ENCODE results near the gene FAM53B.

Gene FAM53B

GRCh38 chr10:124626759-124627380, 117.3 kb downstream of the FAM53B start:
- Histone ChIP-seq H4K8ac (ENCODE audit: low read length) (no peak overlapping the region), H2BK15ac (ENCODE audit: low read depth, poor library complexity, severe bottlenecking) (no peak overlapping the region), H4K91ac (ENCODE audit: low read length) (no peak overlapping the region), H3K9me3 (ENCODE audit: control insufficient read depth, low read length) (no peaks in the 10 kb centered on the region), H2AFZ (ENCODE audit: low read depth, low read length) (no peak overlapping the region), H2BK5ac (ENCODE audit: low read depth, low read length, poor library complexity, severe bottlenecking) (no peak overlapping the region), H3K27ac (ENCODE audit: low read length, poor library complexity, severe bottlenecking) (no peak overlapping the region), H3K4ac (ENCODE audit: low read depth in 1 of 2, low read length in 2 of 2) (no peak overlapping the region), H3K79me1 (replicated peaks; ENCODE audit: low read length, poor library complexity, severe bottlenecking) (peaks cover 43% of the 10 kb centered on the region), H2BK12ac (ENCODE audit: low read length in 2 of 2) (no peak overlapping the region), H2AK5ac (ENCODE audit: low read length, severe bottlenecking) (no peak overlapping the region), H3K4me1 (ENCODE audit: control insufficient read depth, insufficient read depth, low read depth, low read length) (peaks cover 8% of the 10 kb centered on the region), H2BK120ac (ENCODE audit: low read depth, low read length) (no peak overlapping the region), H3K14ac (ENCODE audit: low read length in 2 of 2) (no peak overlapping the region), H3K4me2 (ENCODE audit: low read length, poor library complexity, severe bottlenecking) (no peak overlapping the region), H3K18ac (ENCODE audit: low read depth in 1 of 2, low read length in 2 of 2) (peak overlapping the region in 1 of 2 experiments; percentile 42), H3K27me3 (ENCODE audit: control insufficient read depth in 1 of 2, insufficient read depth in 1 of 2, low read length in 2 of 2) (no peaks in the 10 kb centered on the region), H3K23ac (ENCODE audit: low read length in 2 of 2) (no peak overlapping the region), H3K36me3 (ENCODE audit: control insufficient read depth in 1 of 2, insufficient read depth in 2 of 2, low read depth in 1 of 2, low read length in 2 of 2) (peaks cover 0 to 26% of the 10 kb centered on the region in 2 experiments), H3K9ac (ENCODE audit: low read length) (no peak overlapping the region), H3K4me3 (ENCODE audit: insufficient read depth in 1 of 2, low read depth in 1 of 2, low read length in 2 of 2) (no peak overlapping the region)
- 90% methylated on average over 13 of the region's 13 CpGs for WGBS
- DNase-seq = no peak

DNA sequence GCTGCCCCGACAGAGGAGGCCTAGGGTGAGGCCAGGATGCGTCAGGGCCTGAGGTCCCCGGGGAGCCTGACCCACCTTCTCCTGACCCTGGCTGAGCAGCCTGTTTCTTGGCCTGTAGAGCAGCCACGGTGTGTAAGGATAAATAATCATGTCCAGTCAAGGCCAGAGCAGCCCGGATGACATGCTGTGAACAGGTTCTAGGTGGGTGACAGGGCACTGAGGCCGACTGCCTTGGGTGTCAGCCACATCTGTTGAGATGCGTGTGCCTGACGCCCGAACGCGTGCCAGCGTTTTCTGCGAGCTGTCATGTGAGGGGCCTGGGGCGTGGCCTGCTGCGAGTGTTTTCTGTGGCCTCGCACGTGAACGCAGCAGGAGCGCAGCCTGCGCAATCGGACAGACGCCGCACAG, 118.3 kb downstream of the FAM53B start:
- DNase-seq = no peak
- Histone ChIP-seq H2AFZ (ENCODE audit: low read depth, low read length) (no peak overlapping the region), H2BK12ac (ENCODE audit: low read length in 2 of 2) (no peak overlapping the region), H3K4me1 (ENCODE audit: control insufficient read depth, insufficient read depth, low read depth, low read length) (peaks cover 8% of the 10 kb centered on the region), H3K14ac (ENCODE audit: low read length in 2 of 2) (peak overlapping the region in 1 of 2 experiments; percentile 5), H3K4me3 (ENCODE audit: insufficient read depth in 1 of 2, low read depth in 1 of 2, low read length in 2 of 2) (no peak overlapping the region), H3K27ac (ENCODE audit: low read length, poor library complexity, severe bottlenecking) (no peak overlapping the region), H3K27me3 (ENCODE audit: control insufficient read depth in 1 of 2, insufficient read depth in 1 of 2, low read length in 2 of 2) (no peaks in the 10 kb centered on the region), H2BK15ac (ENCODE audit: low read depth, poor library complexity, severe bottlenecking) (no peak overlapping the region), H3K9ac (ENCODE audit: low read length) (peak overlapping the region; percentile 9), H3K23ac (ENCODE audit: low read length in 2 of 2) (no peak overlapping the region), H4K8ac (ENCODE audit: low read length) (no peak overlapping the region), H2BK120ac (ENCODE audit: low read depth, low read length) (no peak overlapping the region), H4K91ac (ENCODE audit: low read length) (no peak overlapping the region), H3K18ac (ENCODE audit: low read depth in 1 of 2, low read length in 2 of 2) (no peak overlapping the region), H3K4me2 (ENCODE audit: low read length, poor library complexity, severe bottlenecking) (no peak overlapping the region), H2AK5ac (ENCODE audit: low read length, severe bottlenecking) (no peak overlapping the region), H3K9me3 (ENCODE audit: control insufficient read depth, low read length) (no peaks in the 10 kb centered on the region), H3K79me1 (replicated peaks; ENCODE audit: low read length, poor library complexity, severe bottlenecking) (peaks cover 40% of the 10 kb centered on the region), H3K36me3 (ENCODE audit: control insufficient read depth in 1 of 2, insufficient read depth in 2 of 2, low read depth in 1 of 2, low read length in 2 of 2) (peaks cover 0 to 33% of the 10 kb centered on the region in 2 experiments), H3K4ac (ENCODE audit: low read depth in 1 of 2, low read length in 2 of 2) (no peak overlapping the region), H2BK5ac (ENCODE audit: low read depth, low read length, poor library complexity, severe bottlenecking) (no peak overlapping the region)
- WGBS = 93% methylated on average over 23 of the region's 23 CpGs

DNA sequence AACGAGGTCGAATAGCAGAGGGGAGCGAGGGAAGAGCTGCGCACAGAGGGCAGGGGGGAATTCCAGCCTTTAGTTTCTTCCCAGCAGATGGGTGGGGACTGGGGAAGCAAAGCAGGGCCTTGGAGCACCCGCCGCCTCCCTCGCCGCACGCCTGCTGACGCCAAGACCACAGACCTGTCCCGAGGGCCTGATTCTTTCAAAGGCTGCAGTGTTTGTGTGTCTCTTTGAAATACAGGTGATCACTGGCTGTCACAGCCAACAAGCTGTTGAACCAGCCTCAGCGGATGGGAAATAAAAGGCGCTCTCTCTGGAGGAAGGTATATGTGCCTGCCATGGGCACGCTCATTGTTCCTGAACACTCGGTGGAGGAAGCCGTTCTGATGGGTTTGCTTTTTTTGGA, 119.3 kb downstream of the FAM53B start:
- Histone ChIP-seq H3K4me3 (ENCODE audit: insufficient read depth in 1 of 2, low read depth in 1 of 2, low read length in 2 of 2) (no peak overlapping the region), H2BK12ac (ENCODE audit: low read length in 2 of 2) (no peak overlapping the region), H4K91ac (ENCODE audit: low read length) (no peak overlapping the region), H2BK15ac (ENCODE audit: low read depth, poor library complexity, severe bottlenecking) (no peak overlapping the region), H2AK5ac (ENCODE audit: low read length, severe bottlenecking) (no peak overlapping the region), H3K4ac (ENCODE audit: low read depth in 1 of 2, low read length in 2 of 2) (no peak overlapping the region), H3K27ac (ENCODE audit: low read length, poor library complexity, severe bottlenecking) (no peak overlapping the region), H3K14ac (ENCODE audit: low read length in 2 of 2) (no peak overlapping the region), H3K23ac (ENCODE audit: low read length in 2 of 2) (no peak overlapping the region), H3K36me3 (ENCODE audit: control insufficient read depth in 1 of 2, insufficient read depth in 2 of 2, low read depth in 1 of 2, low read length in 2 of 2) (peaks cover 0 to 38% of the 10 kb centered on the region in 2 experiments), H2BK5ac (ENCODE audit: low read depth, low read length, poor library complexity, severe bottlenecking) (no peak overlapping the region), H3K27me3 (ENCODE audit: control insufficient read depth in 1 of 2, insufficient read depth in 1 of 2, low read length in 2 of 2) (no peaks in the 10 kb centered on the region), H3K4me1 (ENCODE audit: control insufficient read depth, insufficient read depth, low read depth, low read length) (peaks cover 8% of the 10 kb centered on the region), H3K79me1 (replicated peaks; ENCODE audit: low read length, poor library complexity, severe bottlenecking) (peaks cover 36% of the 10 kb centered on the region), H4K8ac (ENCODE audit: low read length) (no peak overlapping the region), H3K9me3 (ENCODE audit: control insufficient read depth, low read length) (no peaks in the 10 kb centered on the region), H3K9ac (ENCODE audit: low read length) (no peak overlapping the region), H3K4me2 (ENCODE audit: low read length, poor library complexity, severe bottlenecking) (no peak overlapping the region), H2BK120ac (ENCODE audit: low read depth, low read length) (no peak overlapping the region), H3K18ac (ENCODE audit: low read depth in 1 of 2, low read length in 2 of 2) (no peak overlapping the region), H2AFZ (ENCODE audit: low read depth, low read length) (no peak overlapping the region)
- WGBS = 96% methylated on average over 16 of the region's 16 CpGs
- DNase-seq = no peak

DNA sequence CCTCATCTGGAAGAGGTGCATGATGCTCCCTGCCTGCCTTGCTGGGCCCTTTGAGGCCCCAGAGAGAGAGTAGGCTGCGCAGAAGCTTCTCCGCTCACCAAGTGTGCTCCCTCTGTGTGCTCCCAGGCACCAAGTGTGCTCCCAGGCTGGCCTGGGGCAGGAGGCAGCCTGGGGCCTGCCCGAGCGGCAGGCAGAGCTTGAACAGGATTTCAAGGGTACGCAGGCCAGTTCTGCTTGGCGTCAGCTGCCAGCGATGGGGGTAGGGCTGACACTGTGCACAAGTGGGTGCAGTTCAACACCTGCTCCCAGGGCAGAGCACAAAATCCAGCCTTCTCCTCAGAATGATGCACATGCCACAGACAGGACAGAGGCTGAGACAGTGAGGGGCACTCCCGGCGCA, 119.7 kb downstream of the FAM53B start:
- no peak overlapping the region for H3K9ac ChIP-seq (ENCODE audit: low read length)
- H3K4ac ChIP-seq (ENCODE audit: low read depth in 1 of 2, low read length in 2 of 2) = no peak overlapping the region
- peaks cover 10% of the 10 kb centered on the region for H3K4me1 ChIP-seq (ENCODE audit: control insufficient read depth, insufficient read depth, low read depth, low read length)
- H3K36me3 ChIP-seq (ENCODE audit: control insufficient read depth in 1 of 2, insufficient read depth in 2 of 2, low read depth in 1 of 2, low read length in 2 of 2) = peaks cover 0 to 38% of the 10 kb centered on the region in 2 experiments
- H2BK120ac ChIP-seq (ENCODE audit: low read depth, low read length) = no peak overlapping the region
- no peak overlapping the region for H4K91ac ChIP-seq (ENCODE audit: low read length)
- H2AFZ ChIP-seq (ENCODE audit: low read depth, low read length) = no peak overlapping the region
- H3K27ac ChIP-seq (ENCODE audit: low read length, poor library complexity, severe bottlenecking) = no peak overlapping the region
- WGBS = 97% methylated on average over 9 of the region's 9 CpGs
- H4K8ac ChIP-seq (ENCODE audit: low read length) = no peak overlapping the region
- H3K4me3 ChIP-seq (ENCODE audit: insufficient read depth in 1 of 2, low read depth in 1 of 2, low read length in 2 of 2) = no peak overlapping the region
- DNase-seq = no peak
- H3K4me2 ChIP-seq (ENCODE audit: low read length, poor library complexity, severe bottlenecking) = no peak overlapping the region
- no peaks in the 10 kb centered on the region for H3K27me3 ChIP-seq (ENCODE audit: control insufficient read depth in 1 of 2, insufficient read depth in 1 of 2, low read length in 2 of 2)
- H3K14ac ChIP-seq (ENCODE audit: low read length in 2 of 2) = peak overlapping the region in 1 of 2 experiments; percentile 45
- H3K79me1 ChIP-seq (replicated peaks; ENCODE audit: low read length, poor library complexity, severe bottlenecking) = peaks cover 36% of the 10 kb centered on the region
- H2BK15ac ChIP-seq (ENCODE audit: low read depth, poor library complexity, severe bottlenecking) = no peak overlapping the region
- H3K9me3 ChIP-seq (ENCODE audit: control insufficient read depth, low read length) = no peaks in the 10 kb centered on the region
- H2BK12ac ChIP-seq (ENCODE audit: low read length in 2 of 2) = no peak overlapping the region
- H3K18ac ChIP-seq (ENCODE audit: low read depth in 1 of 2, low read length in 2 of 2) = no peak overlapping the region
- H2AK5ac ChIP-seq (ENCODE audit: low read length, severe bottlenecking) = no peak overlapping the region
- H3K23ac ChIP-seq (ENCODE audit: low read length in 2 of 2) = no peak overlapping the region
- no peak overlapping the region for H2BK5ac ChIP-seq (ENCODE audit: low read depth, low read length, poor library complexity, severe bottlenecking)
